Omental fat pad (tissue), 4 donors: Measurements from ENCODE around the gene ADGRL3. TPM values are rescaled to one million over a fixed set of nuclear protein-coding genes. Genes with fewer than 3 reads are reported as not detected.
"Not testable (repeated sequence)": the region's sequence is repeated elsewhere in the genome, so short reads cannot be mapped to it uniquely, and the experiment has no call there.

Source experiments
- ATAC-seq: fragments of 150-250 bp; one replicate; pipeline ENCODE4 v1.9.1; 2016; ENCODE audit warnings: mild to moderate bottlenecking, moderate library complexity; ENCODE audit not compliant: low FRiP score
- DNase-seq: peaks from one replicate; pipeline ENCODE4 v3.0.0-alpha.2; 2019; ENCODE audit warnings: low spot score
- CTCF ChIP-seq, 3 donors: fragments of 450-650 bp; IDR thresholded peaks; one replicate each; pipeline ENCODE4 v1.5.1; 2016 to 2017; ENCODE audit warnings: antibody characterized with exemption in 3 of 3, mild to moderate bottlenecking in 3 of 3, moderate library complexity in 2 of 3
- total RNA-seq, 4 donors: library from RNA; depleted of rRNA; stranded (reverse); fragments of >200 nt; gene quantifications; one replicate each; pipeline ENCODE4 v1.1.0, GENCODE V29; 2016

ADGRL3 gene
- total RNA-seq, 4 donors from 2014 or later = 2.5 to 16.4 (median 4.6) TPM

GRCh38 chr4:61203436-61203790 lies 3.3 kb downstream of the ADGRL3 start:
- ATAC-seq (no peak), DNase-seq (no peak)
- TF ChIP-seq CTCF (IDR thresholded peaks at IDR 0.05) = no peak

GRCh38 chr4:61204353-61205060 lies 4.4 kb downstream of the ADGRL3 start:
- DNase-seq (no peak), ATAC-seq (no peak)
- TF ChIP-seq CTCF (IDR thresholded peaks at IDR 0.05) = no peak

- ATAC-seq (no peak), DNase-seq (no peak)
- TF ChIP-seq CTCF (IDR thresholded peaks at IDR 0.05) = no peak
These were observed 4.9 kb downstream of the ADGRL3 start for GRCh38 chr4:61205066-61205465.

GRCh38 chr4:61207156-61207555 lies 7.0 kb downstream of the ADGRL3 start:
- DNase-seq = not testable (repeated sequence)

GRCh38 chr4:61210186-61210939 lies 10.2 kb downstream of the ADGRL3 start:
- ATAC-seq (no peak), DNase-seq (no peak)
- no peak for TF ChIP-seq CTCF (IDR thresholded peaks at IDR 0.05)

More at GRCh38 chr4:61207156-61207555, 7.0 kb downstream of the ADGRL3 start:
- not testable (repeated sequence) for ATAC-seq

- DNase-seq (no peak), ATAC-seq (no peak)
- TF ChIP-seq CTCF (IDR thresholded peaks at IDR 0.05) = no peak
These were observed 11.7 kb downstream of the ADGRL3 start for GRCh38 chr4:61211781-61212180.

GRCh38 chr4:61212788-61213187 lies 12.7 kb downstream of the ADGRL3 start:
- ATAC-seq (no peak), DNase-seq (no peak)
- no peak for TF ChIP-seq CTCF (IDR thresholded peaks at IDR 0.05)
